ENCODE measurements around the gene LCOR. TPM values are rescaled to one million over a fixed set of nuclear protein-coding genes. Genes with fewer than 3 reads are reported as not detected.

LCOR gene
- total and polyA plus RNA-seq, 2 of the 13 experiments (the other 11 are each of a cell fraction or from before 2014, with no cell fraction given) = 12.4 to 23.7 TPM

DNA sequence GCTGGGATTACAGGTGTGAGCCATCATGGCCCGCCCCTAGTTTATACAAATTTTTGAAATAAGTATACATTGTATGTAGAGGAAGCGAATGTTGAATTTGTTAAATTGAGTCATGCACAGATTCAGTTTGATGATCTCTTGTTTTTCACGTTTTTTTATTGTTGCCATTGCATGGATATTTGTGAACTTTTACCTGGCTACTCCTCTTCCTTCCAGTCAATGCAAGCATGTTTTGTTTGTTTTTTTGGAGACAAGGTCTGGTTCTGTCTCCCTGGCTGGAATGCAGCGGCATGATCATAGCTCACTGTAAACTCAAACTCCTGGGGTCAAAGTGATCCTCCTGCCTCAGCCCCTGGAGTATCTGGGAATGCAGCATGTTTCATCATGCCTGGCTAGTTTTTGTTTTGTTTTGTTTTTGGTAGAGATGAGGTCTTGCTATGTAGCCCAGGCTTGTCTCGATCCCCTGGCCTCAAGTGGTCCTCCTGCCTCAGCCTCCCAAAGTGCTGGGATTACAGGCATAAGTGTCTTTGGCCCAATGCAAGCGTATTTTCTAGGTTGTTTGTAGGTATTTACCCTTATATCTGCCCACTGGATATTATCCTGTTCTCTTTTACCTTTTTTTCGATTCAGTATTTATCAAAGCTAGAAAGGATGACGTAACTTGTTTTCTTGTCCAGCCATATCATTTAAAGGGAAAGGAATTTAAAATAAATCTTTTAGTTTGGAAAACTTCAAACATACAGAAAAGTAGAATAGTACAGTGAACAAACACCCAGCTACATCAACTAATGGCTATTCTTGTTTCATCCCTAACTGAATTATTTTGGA is 11.0 kb downstream of the LCOR start (continued):
- TF ChIP-seq ZFP41 (CRISPR knock-in tag; IDR thresholded peaks at IDR 0.05; ENCODE audit: borderline replicate concordance) (no peak), ZNF354B (CRISPR knock-in tag; IDR thresholded peaks at IDR 0.05) (no peak), NKX3-1 (CRISPR knock-in tag; IDR thresholded peaks at IDR 0.05) (0 out of 2 replicates have a peak, but pooled peaks have one; percentile 51), ZBTB8A (CRISPR knock-in tag; IDR thresholded peaks at IDR 0.05; ENCODE audit: borderline replicate concordance, low read depth) (no peak), ZNF263 (CRISPR knock-in tag; IDR thresholded peaks at IDR 0.05) (peak; percentile 76), PCBP1 (IDR thresholded peaks at IDR 0.05; ENCODE audit: borderline replicate concordance, low read depth, low read length) (no peak), KLF15 (CRISPR knock-in tag; IDR thresholded peaks at IDR 0.05; ENCODE audit: borderline replicate concordance) (no peak), ZSCAN22 (CRISPR knock-in tag; IDR thresholded peaks at IDR 0.05) (no peak), ZNF549 (CRISPR knock-in tag; IDR thresholded peaks at IDR 0.05) (no peak), MED8 (CRISPR knock-in tag; IDR thresholded peaks at IDR 0.05; ENCODE audit: insufficient replicate concordance) (no peak), ZBTB20 (CRISPR knock-in tag; IDR thresholded peaks at IDR 0.05; ENCODE audit: borderline replicate concordance, low read depth) (peak; percentile 81; the same call in 1 of the 2 replicates), AFF4 (CRISPR knock-in tag; IDR thresholded peaks at IDR 0.05) (no peak), MEIS1 (CRISPR knock-in tag; IDR thresholded peaks at IDR 0.05; ENCODE audit: borderline replicate concordance) (peak; percentile 73; the same call in 1 of the 2 replicates), ZNF264 (CRISPR knock-in tag; IDR thresholded peaks at IDR 0.05) (peak; percentile 69)
- TF ChIP-seq, protein P1, sequence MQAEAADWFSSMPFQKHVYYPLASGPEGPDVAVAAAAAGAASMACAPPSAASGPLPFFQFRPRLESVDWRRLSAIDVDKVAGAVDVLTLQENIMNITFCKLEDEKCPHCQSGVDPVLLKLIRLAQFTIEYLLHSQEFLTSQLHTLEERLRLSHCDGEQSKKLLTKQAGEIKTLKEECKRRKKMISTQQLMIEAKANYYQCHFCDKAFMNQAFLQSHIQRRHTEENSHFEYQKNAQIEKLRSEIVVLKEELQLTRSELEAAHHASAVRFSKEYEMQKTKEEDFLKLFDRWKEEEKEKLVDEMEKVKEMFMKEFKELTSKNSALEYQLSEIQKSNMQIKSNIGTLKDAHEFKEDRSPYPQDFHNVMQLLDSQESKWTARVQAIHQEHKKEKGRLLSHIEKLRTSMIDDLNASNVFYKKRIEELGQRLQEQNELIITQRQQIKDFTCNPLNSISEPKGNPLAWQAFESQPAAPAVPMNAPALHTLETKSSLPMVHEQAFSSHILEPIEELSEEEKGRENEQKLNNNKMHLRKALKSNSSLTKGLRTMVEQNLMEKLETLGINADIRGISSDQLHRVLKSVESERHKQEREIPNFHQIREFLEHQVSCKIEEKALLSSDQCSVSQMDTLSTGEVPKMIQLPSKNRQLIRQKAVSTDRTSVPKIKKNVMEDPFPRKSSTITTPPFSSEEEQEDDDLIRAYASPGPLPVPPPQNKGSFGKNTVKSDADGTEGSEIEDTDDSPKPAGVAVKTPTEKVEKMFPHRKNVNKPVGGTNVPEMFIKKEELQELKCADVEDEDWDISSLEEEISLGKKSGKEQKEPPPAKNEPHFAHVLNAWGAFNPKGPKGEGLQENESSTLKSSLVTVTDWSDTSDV (CRISPR knock-in tag; IDR thresholded peaks at IDR 0.05) = no peak
- TF ChIP-seq, protein P2, sequence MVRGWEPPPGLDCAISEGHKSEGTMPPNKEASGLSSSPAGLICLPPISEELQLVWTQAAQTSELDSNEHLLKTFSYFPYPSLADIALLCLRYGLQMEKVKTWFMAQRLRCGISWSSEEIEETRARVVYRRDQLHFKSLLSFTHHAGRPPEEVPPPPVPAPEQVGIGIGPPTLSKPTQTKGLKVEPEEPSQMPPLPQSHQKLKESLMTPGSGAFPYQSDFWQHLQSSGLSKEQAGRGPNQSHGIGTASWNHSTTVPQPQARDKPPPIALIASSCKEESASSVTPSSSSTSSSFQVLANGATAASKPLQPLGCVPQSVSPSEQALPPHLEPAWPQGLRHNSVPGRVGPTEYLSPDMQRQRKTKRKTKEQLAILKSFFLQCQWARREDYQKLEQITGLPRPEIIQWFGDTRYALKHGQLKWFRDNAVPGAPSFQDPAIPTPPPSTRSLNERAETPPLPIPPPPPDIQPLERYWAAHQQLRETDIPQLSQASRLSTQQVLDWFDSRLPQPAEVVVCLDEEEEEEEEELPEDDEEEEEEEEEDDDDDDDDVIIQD (CRISPR knock-in tag; IDR thresholded peaks at IDR 0.05; ENCODE audit: low read depth) = peak; percentile 83
